Coronary artery (tissue), 2 donors: Measurements from ENCODE around the gene KCTD8.
"Not testable (repeated sequence)": the region's sequence is repeated elsewhere in the genome, so short reads cannot be mapped to it uniquely, and the experiment has no call there.

Experiments
- DNase-seq: peaks from one replicate; pipeline ENCODE4 v3.0.0-alpha.2; 2017; ENCODE audit warnings: low spot score
- H3K27ac ChIP-seq, 2 donors: fragments of 200-600 bp; sonication (generic); one replicate each; pipeline ENCODE4 v1.5.1; 2016 to 2019
- H3K4me3 ChIP-seq: fragments of 200-600 bp; sonication (generic); 2 replicates; pipeline ENCODE4 v1.5.1; 2016; ENCODE audit warnings: mild to moderate bottlenecking, moderate library complexity
- CTCF ChIP-seq: fragments of 200-600 bp; sonication (generic); IDR thresholded peaks from one replicate; pipeline ENCODE4 v1.5.1; 2019; ENCODE audit warnings: antibody characterized with exemption

Gene KCTD8

GRCh38 chr4:44221407-44221806 lies 227.2 kb downstream of the KCTD8 start:
- no peak overlapping the region for H3K27ac ChIP-seq
- H3K4me3 ChIP-seq: no peak overlapping the region
- no peak for DNase-seq
- no peak for TF ChIP-seq CTCF

GRCh38 chr4:44210750-44211149 lies 237.9 kb downstream of the KCTD8 start:
- no peak overlapping the region for H3K27ac ChIP-seq
- H3K4me3 ChIP-seq: no peak overlapping the region
- TF ChIP-seq CTCF: no peak
- no peak for DNase-seq

GRCh38 chr4:44196796-44197195 lies 251.8 kb downstream of the KCTD8 start:
- no peak for DNase-seq
- Histone ChIP-seq H3K27ac (no peak overlapping the region), H3K4me3 (no peak overlapping the region)
- TF ChIP-seq CTCF: no peak

GRCh38 chr4:44194365-44194764 lies 254.2 kb downstream of the KCTD8 start:
- no peak overlapping the region for H3K4me3 ChIP-seq
- no peak for DNase-seq
- no peak overlapping the region for H3K27ac ChIP-seq
- TF ChIP-seq CTCF: no peak

- TF ChIP-seq CTCF: no peak
- no peak overlapping the region for H3K4me3 ChIP-seq
- no peak for DNase-seq
- no peak overlapping the region for H3K27ac ChIP-seq
These were observed 261.8 kb downstream of the KCTD8 start for GRCh38 chr4:44186850-44187246.

- no peak for DNase-seq
- TF ChIP-seq CTCF: no peak
- Histone ChIP-seq H3K27ac (no peak overlapping the region), H3K4me3 (no peak overlapping the region)
These were observed 262.3 kb downstream of the KCTD8 start for GRCh38 chr4:44186096-44186849.

- not testable (repeated sequence) for H3K4me3 ChIP-seq, H3K27ac ChIP-seq, DNase-seq
These were observed 266.9 kb downstream of the KCTD8 start for GRCh38 chr4:44181491-44182349.

- not testable (repeated sequence) for H3K27ac ChIP-seq, DNase-seq, H3K4me3 ChIP-seq
These were observed 280.8 kb downstream of the KCTD8 start for GRCh38 chr4:44167766-44168165.
